Esophagus squamous epithelium (tissue), 4 donors: ENCODE data around the gene CRYL1.

ENCODE experiments used
- POLR2A ChIP-seq, 4 donors: fragments of 450-650 bp; IDR thresholded peaks; one replicate each; pipeline ENCODE4 v1.6.1; 2017; ENCODE audit warnings: antibody characterized with exemption in 4 of 4, mild to moderate bottlenecking in 4 of 4, moderate library complexity in 3 of 4
- TF ChIP-seq, protein P1 (sequence below), 6 experiments: fragments of 450-650 bp in 4 of 6; fragments of 200-600 bp in 2 of 6; sonication (generic) in 2 of 6; IDR thresholded peaks; one replicate each; pipeline ENCODE4 v1.5.1; 2016 to 2019; ENCODE audit warnings: antibody characterized with exemption in 6 of 6, mild to moderate bottlenecking in 4 of 6, moderate library complexity in 4 of 6

DNA sequence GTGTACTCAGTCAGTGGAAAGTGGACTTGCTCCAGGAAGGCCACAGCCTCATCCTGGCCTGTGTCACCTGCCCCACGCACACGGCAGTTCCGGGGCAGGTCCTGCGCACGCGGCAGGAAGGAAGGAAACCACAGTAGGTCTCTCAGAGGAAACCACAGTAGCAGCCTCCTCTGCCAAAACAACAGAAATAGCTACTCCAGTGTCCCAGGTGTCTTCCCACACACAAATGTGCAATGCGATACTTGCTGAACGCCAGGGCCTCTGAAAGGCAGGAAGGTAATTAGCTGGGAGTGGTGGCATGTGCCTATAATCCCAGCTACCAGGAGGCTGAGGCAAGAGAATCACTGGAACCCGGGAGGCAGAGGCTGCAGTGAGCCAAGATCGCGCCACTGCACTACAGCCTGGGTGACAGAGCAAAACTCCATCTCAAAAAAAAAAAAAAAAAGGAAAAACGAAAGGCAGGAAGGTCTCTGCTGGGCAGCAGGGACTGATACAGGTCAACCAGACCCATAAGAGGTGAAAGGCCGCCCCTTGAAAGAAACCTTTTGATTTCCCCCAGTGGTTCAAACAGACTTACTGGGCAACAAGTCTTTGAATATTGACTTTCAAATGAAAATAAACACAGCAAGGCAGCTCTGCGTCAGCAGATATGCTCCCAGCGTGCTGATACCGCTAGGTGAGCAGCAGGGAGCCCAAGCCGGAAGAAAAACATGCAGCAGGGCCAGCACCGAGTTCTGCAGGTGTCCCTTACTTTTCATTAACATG is 49.5 kb downstream of the CRYL1 start:
- TF ChIP-seq, protein P1, sequence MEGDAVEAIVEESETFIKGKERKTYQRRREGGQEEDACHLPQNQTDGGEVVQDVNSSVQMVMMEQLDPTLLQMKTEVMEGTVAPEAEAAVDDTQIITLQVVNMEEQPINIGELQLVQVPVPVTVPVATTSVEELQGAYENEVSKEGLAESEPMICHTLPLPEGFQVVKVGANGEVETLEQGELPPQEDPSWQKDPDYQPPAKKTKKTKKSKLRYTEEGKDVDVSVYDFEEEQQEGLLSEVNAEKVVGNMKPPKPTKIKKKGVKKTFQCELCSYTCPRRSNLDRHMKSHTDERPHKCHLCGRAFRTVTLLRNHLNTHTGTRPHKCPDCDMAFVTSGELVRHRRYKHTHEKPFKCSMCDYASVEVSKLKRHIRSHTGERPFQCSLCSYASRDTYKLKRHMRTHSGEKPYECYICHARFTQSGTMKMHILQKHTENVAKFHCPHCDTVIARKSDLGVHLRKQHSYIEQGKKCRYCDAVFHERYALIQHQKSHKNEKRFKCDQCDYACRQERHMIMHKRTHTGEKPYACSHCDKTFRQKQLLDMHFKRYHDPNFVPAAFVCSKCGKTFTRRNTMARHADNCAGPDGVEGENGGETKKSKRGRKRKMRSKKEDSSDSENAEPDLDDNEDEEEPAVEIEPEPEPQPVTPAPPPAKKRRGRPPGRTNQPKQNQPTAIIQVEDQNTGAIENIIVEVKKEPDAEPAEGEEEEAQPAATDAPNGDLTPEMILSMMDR (IDR thresholded peaks at IDR 0.05): no peak
- no peak for TF ChIP-seq POLR2A (IDR thresholded peaks at IDR 0.05)
